ENCODE measurements around the gene CABP7. TPM values are rescaled to one million over a fixed set of nuclear protein-coding genes. Genes with fewer than 3 reads are reported as not detected.

Gene CABP7
- total and polyA plus RNA-seq, 10 donors, result 0.04 to 0.37 (median 0.15) TPM; not detected in 5

- intact Hi-C loops (cut with DNase I; ENCODE audit: low total_unique reads), result no loop called here
- DNase-seq, result no peak
- Histone ChIP-seq H3K27ac (no peak overlapping the region), H3K4me1 (peaks cover 0 to 4% (median 0%) of the 10 kb centered on the region in 6 donors), H3K27me3 (replicated peaks in 1 of 7) (no peaks in the 10 kb centered on the region), H3K9me3 (no peaks in the 10 kb centered on the region), H3K36me3 (peaks cover 0 to 98% (median 25%) of the 10 kb centered on the region in 6 donors), H3K4me3 (no peak overlapping the region)
- TF ChIP-seq POLR2AphosphoS5 (IDR thresholded peaks at IDR 0.05) (peak in 2 of 3 donors; percentile 6 to 20), CTCF (IDR thresholded peaks at IDR 0.05 in 8 of 11, conservative IDR thresholded peaks at IDR 0.05 in 3 of 11) (no peak)
- 27 to 62% (median 51%) methylated on average over 13 to 19 of the region's 19 CpGs for WGBS, 5 donors
Observed at GRCh38 chr22:29733362-29734201, 13.8 kb downstream of the CABP7 start.

GRCh38 chr22:29734406-29734805 is 14.6 kb downstream of the CABP7 start:
- H3K27ac ChIP-seq, result no peak overlapping the region

GRCh38 chr22:29734838-29735237 is 15.0 kb downstream of the CABP7 start:
- Histone ChIP-seq H3K27ac (no peak overlapping the region), H3K27me3 (replicated peaks in 1 of 7) (no peaks in the 10 kb centered on the region), H3K9me3 (no peaks in the 10 kb centered on the region), H3K4me1 (peaks cover 0 to 4% (median 0%) of the 10 kb centered on the region in 6 donors), H3K36me3 (peaks cover under 1 to 98% (median 36%) of the 10 kb centered on the region in 6 donors), H3K4me3 (no peak overlapping the region)
- no peak for DNase-seq
- 76 to 83% (median 79%) methylated on average over 7 to 9 of the region's 9 CpGs for WGBS, 5 donors
- intact Hi-C loops (cut with DNase I; ENCODE audit: low total_unique reads), result no loop called here
- TF ChIP-seq POLR2A (IDR thresholded peaks at IDR 0.05), result no peak

More at GRCh38 chr22:29734406-29734805, 14.6 kb downstream of the CABP7 start:
- peaks cover 0 to 98% (median 32%) of the 10 kb centered on the region in 6 donors for H3K36me3 ChIP-seq
- 75 to 92% (median 83%) methylated on average over 5 to 8 of the region's 8 CpGs for WGBS, 5 donors
- H3K9me3 ChIP-seq, result no peaks in the 10 kb centered on the region
- TF ChIP-seq CTCF (IDR thresholded peaks at IDR 0.05 in 8 of 11, conservative IDR thresholded peaks at IDR 0.05 in 3 of 11) (no peak), POLR2AphosphoS5 (IDR thresholded peaks at IDR 0.05) (no peak)
- peaks cover 0 to 4% (median 0%) of the 10 kb centered on the region in 6 donors for H3K4me1 ChIP-seq
- no peak for DNase-seq
- no peaks in the 10 kb centered on the region for H3K27me3 ChIP-seq (replicated peaks in 1 of 7)
- no peak overlapping the region for H3K4me3 ChIP-seq
- intact Hi-C loops (cut with DNase I; ENCODE audit: low total_unique reads), result no loop called here

GRCh38 chr22:29735416-29735815 is 15.6 kb downstream of the CABP7 start:
- Histone ChIP-seq H3K4me3 (no peak overlapping the region), H3K9me3 (no peaks in the 10 kb centered on the region), H3K27ac (no peak overlapping the region), H3K36me3 (peaks cover 3 to 98% (median 39%) of the 10 kb centered on the region in 6 donors), H3K27me3 (replicated peaks in 1 of 7) (no peaks in the 10 kb centered on the region), H3K4me1 (peaks cover 0 to 4% (median 0%) of the 10 kb centered on the region in 6 donors)
- TF ChIP-seq POLR2A (IDR thresholded peaks at IDR 0.05) (no peak), CTCF (IDR thresholded peaks at IDR 0.05 in 8 of 11, conservative IDR thresholded peaks at IDR 0.05 in 3 of 11) (no peak), POLR2AphosphoS5 (IDR thresholded peaks at IDR 0.05) (no peak)
- intact Hi-C loops (cut with DNase I; ENCODE audit: low total_unique reads), result no loop called here
- DNase-seq, result no peak
- WGBS, 5 donors, result 60 to 78% (median 76%) methylated on average over 1 of the region's 1 CpG
